NCI-H748 treated with DMSO at 0.1 percent for 48 hours (cell line): ENCODE results near the gene PLAU.

Experiments
- DNase-seq: peaks from one replicate; lab custom pipeline; 2025; lab: John Stamatoyannopoulos, UW

Gene PLAU

GRCh38 chr10:73910764-73911552, at the start of gene PLAU:
PLAU (plus strand) TSS chr10:73911132; CDS start chr10:73911556, 424 bp downstream.
- no peak for DNase-seq

DNA sequence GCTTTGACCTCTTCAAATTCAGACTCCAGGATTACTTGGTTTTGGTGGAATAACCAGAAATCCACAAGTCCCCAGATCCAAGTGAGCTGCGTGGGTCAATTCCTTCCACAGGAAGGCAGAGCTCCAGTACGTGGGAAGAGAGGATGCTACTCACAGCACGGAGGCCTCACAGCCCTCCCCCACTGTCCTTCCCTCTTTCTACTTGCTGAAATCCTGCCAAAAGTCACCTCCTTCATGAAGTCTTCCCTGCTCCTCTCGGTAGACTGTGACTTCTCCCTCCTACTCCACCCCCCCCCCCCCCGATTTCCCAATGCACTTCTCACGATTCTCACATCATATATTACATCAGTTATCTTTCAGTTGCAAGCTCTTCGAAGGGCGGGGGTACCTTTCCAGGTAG, 48.9 kb upstream of the PLAU start:
- DNase-seq, result no peak

DNA sequence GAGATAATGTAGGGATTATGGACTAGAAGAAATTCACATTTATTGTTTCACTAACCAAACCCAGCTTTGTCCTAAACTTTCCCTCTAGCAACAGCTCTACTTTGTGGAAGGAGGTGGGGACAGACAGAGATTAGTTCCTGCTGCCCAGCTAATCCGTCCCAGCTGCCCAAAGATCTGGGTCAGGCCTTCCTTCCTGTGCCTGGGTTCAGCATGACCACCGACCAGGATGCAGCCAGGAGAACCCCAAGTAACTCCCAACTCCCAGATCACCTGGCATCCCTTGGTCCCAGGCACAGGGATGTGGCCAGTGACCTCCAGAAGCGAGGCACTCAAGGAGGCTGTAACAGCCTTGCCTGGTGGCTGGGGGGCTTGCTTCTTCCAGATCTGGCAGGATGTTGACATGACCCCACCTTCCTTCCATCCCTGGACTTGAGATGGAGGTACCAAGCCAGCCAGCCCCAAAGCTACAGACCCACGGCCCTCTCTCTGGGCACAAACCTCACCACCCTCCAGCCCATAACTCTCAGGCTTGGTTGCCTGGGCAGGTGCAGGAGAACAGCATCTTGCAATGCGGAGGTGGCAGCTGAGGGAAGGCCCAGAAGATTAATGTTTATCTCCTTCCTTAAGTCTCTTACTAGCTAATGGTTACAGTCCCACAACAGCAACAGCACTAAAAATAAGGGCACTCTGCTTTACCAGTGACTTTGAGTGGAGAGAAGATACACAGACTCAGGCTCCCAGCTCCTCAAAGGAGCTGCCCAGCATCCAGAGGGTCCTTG, 47.7 kb upstream of the PLAU start:
- no peak for DNase-seq

DNA sequence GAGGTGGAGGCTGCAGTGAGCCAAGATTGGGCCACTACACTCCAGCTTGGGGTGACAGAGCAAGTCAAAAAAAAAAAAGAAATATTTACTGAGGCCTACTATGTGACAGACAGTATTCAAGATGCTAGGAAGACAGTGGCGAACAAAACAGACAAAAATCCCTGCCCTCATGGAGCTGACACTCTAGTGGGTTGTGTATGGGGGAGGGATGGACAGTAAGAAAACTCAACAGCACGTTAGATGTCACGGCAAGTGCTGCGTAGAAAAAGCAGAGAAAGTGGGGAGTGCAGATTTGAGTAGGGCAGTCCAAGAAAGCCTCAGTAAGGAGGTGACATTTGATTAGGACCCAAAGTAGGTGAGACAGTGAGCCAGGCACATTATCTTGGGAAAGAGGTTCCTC, 46.7 kb upstream of the PLAU start:
- no peak for DNase-seq

- DNase-seq, result no peak
Observed at GRCh38 chr10:73865107-73865458, 45.8 kb upstream of the PLAU start.

- DNase-seq, result no peak
Observed at GRCh38 chr10:73865459-73866442, 45.2 kb upstream of the PLAU start.

- no peak for DNase-seq
Observed at GRCh38 chr10:73866621-73867020, 44.3 kb upstream of the PLAU start.

- no peak for DNase-seq
Observed at GRCh38 chr10:73867126-73867807, 43.7 kb upstream of the PLAU start.

DNA sequence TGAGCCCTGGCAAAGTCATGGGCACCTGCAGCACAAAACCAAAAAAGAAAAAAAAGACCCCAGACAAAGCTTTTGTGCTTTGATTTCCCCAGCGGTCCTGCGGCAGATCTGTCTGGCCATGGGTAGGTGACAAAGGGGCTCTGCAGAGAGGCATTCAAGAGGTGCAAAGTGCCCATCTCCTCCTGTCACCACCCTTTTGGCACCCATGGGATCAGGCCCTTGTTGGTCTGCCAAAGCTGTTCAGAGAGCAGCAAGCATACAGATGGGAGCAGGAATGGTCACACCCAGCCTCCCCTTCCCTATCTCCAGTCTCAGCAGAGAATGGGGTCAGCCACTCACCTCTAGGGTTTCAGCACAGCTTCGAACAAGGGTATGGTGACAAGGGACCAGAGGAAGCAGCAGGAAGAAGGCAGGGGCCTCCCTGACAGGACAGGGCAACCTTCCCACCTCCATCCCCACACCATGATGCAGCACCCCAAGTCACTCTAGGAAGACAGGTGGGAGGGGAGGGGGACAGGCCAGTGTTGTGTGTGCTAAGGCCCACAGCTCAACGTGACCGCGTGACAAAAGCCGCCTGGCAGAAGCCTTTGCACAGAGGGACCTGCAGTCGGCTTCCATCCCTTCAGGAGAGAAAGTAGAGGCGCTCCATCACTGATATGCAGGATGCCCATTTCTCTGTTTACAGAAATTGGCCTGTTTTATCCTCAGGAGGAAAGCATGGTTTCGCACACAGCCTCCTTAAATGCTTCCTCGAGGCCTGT, 42.9 kb upstream of the PLAU start:
- no peak for DNase-seq

- DNase-seq, result no peak
Observed at GRCh38 chr10:73868655-73869195, 42.2 kb upstream of the PLAU start.

- no peak for DNase-seq
Observed at GRCh38 chr10:73871295-73872189, 39.4 kb upstream of the PLAU start.

GRCh38 chr10:73872190-73872710, 38.7 kb upstream of the PLAU start:
- DNase-seq, result no peak

- DNase-seq, result no peak
Observed at GRCh38 chr10:73873142-73873837, 37.6 kb upstream of the PLAU start.

- DNase-seq, result no peak
Observed at GRCh38 chr10:73873838-73874215, 37.1 kb upstream of the PLAU start.

DNA sequence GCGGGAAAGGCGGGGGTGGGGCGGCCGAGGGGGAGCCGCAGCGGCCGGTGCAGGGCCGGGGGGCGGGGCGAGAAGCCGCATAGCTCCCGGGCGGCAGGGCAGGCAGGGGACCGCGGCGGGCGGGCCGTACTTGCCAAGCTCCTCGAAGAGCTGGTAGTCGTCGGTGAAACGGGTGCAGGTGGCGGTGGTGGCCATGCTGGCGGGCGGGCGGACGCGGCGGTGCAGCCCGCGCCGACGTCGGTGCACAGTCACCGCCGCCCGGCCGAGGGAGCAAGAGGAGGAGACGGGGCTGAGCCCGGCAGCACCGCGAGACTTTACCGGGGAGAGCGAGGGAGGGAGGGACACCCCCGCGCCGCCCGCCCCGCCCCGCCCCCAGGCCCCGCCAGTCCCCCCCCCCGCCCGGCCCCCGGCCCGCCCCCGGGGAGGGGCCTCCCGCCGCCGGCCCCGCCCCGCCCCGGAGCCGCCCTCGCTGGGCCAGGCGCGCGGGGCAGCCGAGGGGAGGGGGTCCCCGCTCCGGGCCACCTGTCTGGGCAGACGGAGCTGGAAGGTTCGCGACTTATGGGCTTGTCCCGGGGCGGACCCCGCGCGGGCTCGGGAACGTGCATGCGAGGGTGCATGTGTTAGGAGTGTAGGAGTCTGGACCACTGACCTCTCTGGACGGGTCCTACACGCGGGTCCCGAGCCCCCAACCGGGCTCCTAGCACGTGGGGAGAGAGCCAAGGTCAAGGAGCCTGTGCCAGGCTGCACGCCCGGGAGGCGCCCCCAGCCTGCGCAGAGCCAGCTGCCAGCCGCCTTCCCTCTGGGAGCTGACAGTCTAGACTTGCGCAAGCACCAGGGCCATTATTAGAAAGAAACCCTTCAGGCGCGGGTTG, 36.4 kb upstream of the PLAU start, which contains the start of gene CAMK2G:
CAMK2G (minus strand) TSS at position 289 of the 872 bp plus-strand sequence; CDS start at position 195, 94 bp downstream.
- peak; percentile 4 for DNase-seq

DNA sequence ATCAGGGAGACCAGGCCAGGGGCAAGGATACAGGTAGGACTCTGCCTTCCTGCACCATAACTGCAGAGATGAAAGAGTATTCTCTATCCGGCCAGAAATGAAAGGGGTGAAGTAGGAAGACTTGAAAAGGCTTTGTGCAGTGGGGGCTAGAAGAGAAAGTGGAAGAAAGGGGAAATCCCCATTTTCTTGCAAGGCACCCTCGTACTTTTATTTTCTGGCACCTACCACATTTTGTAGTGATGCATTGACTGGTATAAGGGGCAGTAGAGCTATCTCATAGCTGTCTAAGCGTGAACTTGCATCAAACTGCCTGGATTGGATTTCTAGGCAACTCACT, 35.8 kb upstream of the PLAU start:
- no peak for DNase-seq

- no peak for DNase-seq
Observed at GRCh38 chr10:73876157-73876556, 34.8 kb upstream of the PLAU start.

- DNase-seq, result no peak
Observed at GRCh38 chr10:73876566-73876965, 34.4 kb upstream of the PLAU start.
